Measurements from ENCODE around the gene SLC66A2. TPM values are rescaled to one million over a fixed set of nuclear protein-coding genes. Genes with fewer than 3 reads are reported as not detected.

Gene SLC66A2
- total RNA-seq, 4 donors from 2014 or later: 69.4 to 176 (median 103) TPM

DNA sequence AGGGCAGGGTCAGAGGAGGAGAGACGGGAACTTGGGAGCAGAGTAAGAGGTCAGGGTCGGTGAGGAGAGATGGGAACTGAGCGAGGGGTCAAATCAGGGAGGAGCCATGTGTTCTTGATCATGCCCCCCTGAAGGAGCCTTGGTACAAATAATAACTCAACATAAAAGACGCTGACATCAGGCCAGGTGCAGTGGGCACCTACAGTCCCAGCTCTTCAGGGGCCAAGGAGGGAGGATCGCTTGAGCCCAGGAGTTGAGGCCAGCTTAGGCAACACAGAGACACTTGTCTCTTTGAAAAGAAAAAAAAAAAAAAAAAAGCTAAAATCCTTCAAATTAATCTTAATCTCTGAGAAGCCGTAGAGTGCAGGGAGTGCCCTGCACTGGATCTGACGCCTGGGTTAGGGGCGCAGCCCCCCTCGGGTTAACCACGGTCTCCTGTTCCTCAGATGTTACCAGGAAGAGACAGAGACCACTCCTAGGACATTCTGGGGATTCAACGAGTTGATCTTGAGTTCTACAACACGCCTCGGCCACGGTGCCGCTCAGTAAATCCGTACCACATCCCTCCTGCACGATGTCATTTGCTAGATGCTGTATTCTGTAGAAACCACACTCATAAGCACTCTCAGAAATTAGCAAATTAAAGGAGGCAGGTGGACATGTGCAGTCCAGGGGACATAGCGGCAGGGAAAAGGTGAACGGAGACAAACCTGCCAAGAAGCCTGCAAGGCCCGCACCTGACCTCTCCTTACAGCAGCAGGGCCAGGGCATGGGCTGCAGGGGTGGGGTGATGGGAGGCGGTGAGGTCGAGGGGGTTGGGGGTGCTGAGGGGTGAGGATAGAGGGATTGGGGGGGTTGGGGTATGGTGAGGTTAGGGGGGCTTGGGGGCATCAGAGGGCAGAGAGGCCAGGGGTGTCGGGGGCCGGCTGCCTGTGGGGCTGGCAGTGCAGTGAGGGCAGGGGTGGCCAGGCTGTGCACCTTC is 29.2 kb downstream of the SLC66A2 start:
- DNase-seq (ENCODE audit: low spot score) (peak; percentile 4), ATAC-seq (ENCODE audit: low FRiP score) (no peak)
- no peak for TF ChIP-seq CTCF (IDR thresholded peaks at IDR 0.05)

DNA sequence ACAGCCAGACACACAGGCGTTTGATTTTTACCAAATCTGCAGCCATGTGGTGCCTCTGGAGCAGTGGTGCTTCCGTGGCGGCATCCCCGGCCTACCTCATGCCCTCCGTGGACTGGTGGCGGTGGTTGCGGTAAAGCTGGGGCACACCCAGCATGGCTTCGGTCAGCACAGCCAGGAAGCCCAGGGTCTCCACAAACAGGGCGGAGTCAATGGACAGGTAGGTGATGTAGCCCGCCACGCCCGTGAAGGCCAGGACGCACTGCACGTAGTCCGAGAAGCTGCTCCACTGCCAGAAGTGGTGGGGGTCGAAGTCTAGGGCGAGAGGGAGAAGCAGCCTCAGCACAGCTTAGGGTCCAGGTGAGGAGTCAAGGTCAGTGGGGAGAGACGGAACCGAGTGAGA is 32.4 kb downstream of the SLC66A2 start:
- TF ChIP-seq CTCF (IDR thresholded peaks at IDR 0.05): no peak
- DNase-seq (ENCODE audit: low spot score): peak; percentile 3
- ATAC-seq (ENCODE audit: low FRiP score): no peak

DNA sequence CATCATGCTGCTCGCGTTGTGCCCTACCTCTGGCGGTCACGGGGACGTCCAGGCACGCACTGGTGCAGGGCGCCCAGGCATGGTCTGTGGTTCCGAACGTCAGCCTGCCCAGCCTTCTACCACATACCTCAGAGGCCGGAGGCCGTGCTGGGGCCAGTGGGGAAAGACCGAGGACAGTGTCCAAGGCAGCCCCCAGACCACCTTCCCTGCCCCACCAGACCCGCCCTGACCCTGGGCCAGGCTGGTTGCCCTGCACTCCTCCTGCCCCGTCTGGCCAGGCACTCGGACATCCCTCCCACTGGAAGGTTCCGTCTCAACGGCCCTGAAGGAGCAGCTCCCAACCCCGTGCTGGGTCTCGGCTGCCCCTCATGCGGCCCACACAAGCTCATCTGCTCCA is 32.8 kb downstream of the SLC66A2 start:
- peak; percentile 20 for DNase-seq (ENCODE audit: low spot score)
- TF ChIP-seq CTCF (IDR thresholded peaks at IDR 0.05): no peak
- no peak for ATAC-seq (ENCODE audit: low FRiP score)

GRCh38 chr18:79917853-79918614 is 33.4 kb downstream of the SLC66A2 start:
- DNase-seq (ENCODE audit: low spot score): no peak
- TF ChIP-seq CTCF (IDR thresholded peaks at IDR 0.05): no peak
- no peak for ATAC-seq (ENCODE audit: low FRiP score)

- peak; percentile 11 for DNase-seq (ENCODE audit: low spot score)
Observed at GRCh38 chr18:79917169-79917852, 34.1 kb downstream of the SLC66A2 start.

More at GRCh38 chr18:79917169-79917852, 34.1 kb downstream of the SLC66A2 start:
- ATAC-seq (ENCODE audit: low FRiP score): no peak
- no peak for TF ChIP-seq CTCF (IDR thresholded peaks at IDR 0.05)

All from omental fat pad (tissue), 4 donors.